ENCODE measurements around the gene TAS1R3. TPM values are rescaled to one million over a fixed set of nuclear protein-coding genes. Genes with fewer than 3 reads are reported as not detected.

TAS1R3 gene
- total RNA-seq (2.0 TPM), polyA plus RNA-seq (under 1 TPM in 2 of 4 donors, not detected in 2; 0.06 to 0.11 TPM)

DNA sequence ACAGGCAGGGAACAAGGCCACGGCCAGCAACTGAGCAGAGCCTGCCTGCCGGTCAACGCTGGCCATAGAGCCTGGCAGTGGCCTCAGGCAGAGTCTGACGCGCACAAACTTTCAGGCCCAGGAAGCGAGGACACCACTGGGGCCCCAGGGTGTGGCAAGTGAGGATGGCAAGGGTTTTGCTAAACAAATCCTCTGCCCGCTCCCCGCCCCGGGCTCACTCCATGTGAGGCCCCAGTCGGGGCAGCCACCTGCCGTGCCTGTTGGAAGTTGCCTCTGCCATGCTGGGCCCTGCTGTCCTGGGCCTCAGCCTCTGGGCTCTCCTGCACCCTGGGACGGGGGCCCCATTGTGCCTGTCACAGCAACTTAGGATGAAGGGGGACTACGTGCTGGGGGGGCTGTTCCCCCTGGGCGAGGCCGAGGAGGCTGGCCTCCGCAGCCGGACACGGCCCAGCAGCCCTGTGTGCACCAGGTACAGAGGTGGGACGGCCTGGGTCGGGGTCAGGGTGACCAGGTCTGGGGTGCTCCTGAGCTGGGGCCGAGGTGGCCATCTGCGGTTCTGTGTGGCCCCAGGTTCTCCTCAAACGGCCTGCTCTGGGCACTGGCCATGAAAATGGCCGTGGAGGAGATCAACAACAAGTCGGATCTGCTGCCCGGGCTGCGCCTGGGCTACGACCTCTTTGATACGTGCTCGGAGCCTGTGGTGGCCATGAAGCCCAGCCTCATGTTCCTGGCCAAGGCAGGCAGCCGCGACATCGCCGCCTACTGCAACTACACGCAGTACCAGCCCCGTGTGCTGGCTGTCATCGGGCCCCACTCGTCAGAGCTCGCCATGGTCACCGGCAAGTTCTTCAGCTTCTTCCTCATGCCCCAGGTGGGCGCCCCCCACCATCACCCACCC is at the start of gene TAS1R3:
TAS1R3 (plus strand) TSS at position 213 of the 898 bp plus-strand sequence; CDS start at position 279, 66 bp downstream.
- Histone ChIP-seq H3K9me3 (ENCODE audit: control insufficient read depth in 2 of 2, low read length in 2 of 2) (no peaks in the 10 kb centered on the region), H3K36me3 (ENCODE audit: control insufficient read depth, insufficient read depth, low read length) (no peaks in the 10 kb centered on the region), H3K27ac (ENCODE audit: insufficient read depth, low read length, poor library complexity, severe bottlenecking) (no peak within 1 kb of the TSS), H3K4me1 (ENCODE audit: control insufficient read depth, insufficient read depth, low read length, poor library complexity, severe bottlenecking) (peaks cover 7% of the 10 kb centered on the region), H3K4me3 (ENCODE audit: low read depth, low read length) (no peak within 1 kb of the TSS), H3K27me3 (ENCODE audit: control insufficient read depth, insufficient read depth, low read length) (no peaks in the 10 kb centered on the region)
- peaks cover 0 to 11% (median 3%) of the 10 kb centered on the region in 4 donors for H3K4me1 Mint-ChIP-seq
- H3K36me3 Mint-ChIP-seq: no peaks in the 10 kb centered on the region
- H3K27me3 Mint-ChIP-seq: no peaks in the 10 kb centered on the region
- no peaks in the 10 kb centered on the region for H3K9me3 Mint-ChIP-seq
- no peak within 1 kb of the TSS for H3K4me3 Mint-ChIP-seq
- ATAC-seq (ENCODE audit: low read depth in 2 of 2) (no peak), DNase-seq (no peak)
- H3K27ac Mint-ChIP-seq: no peak within 1 kb of the TSS

DNA sequence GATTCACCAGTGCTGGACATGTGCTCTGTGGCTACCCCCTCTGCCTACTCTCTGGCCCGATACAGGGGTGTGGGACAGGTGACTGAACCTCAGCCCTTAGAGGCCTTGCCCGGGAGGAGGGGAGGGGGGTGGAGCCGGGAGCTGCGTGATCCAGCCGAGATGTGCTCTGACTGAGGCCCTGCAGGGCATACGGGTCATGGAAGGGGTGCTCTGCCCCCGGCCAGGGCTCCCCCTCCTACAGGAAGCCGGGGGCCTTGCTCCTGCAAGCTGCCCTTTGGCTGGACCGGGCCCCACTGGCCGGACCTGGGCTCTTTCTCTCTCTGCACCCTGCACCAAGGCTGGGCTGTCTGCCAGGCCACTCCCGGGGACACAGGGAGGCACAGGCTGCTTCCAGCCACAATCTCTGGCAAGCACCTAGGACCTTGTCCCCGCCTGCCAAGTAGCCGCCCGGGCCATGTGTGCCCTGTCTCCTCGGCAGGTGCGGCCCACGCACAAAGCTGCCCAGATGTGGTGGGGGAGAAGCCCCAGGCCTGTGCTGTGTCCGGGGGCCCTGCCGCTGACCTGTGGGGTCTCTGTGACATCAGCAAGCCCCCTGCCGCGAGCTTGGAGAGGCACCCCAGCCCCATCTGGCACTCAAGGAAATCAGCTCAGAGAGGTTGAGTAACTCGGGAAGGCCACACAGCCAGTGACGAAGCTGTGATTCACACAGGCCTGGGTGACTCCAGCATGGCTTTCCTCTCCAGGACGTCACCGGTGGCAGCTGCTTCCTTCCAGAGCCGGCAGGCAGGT is 49.4 kb upstream of the TAS1R3 start:
- ATAC-seq (ENCODE audit: low read depth in 2 of 2) (no peak), DNase-seq (no peak)
- no peaks in the 10 kb centered on the region for H3K36me3 Mint-ChIP-seq

DNA sequence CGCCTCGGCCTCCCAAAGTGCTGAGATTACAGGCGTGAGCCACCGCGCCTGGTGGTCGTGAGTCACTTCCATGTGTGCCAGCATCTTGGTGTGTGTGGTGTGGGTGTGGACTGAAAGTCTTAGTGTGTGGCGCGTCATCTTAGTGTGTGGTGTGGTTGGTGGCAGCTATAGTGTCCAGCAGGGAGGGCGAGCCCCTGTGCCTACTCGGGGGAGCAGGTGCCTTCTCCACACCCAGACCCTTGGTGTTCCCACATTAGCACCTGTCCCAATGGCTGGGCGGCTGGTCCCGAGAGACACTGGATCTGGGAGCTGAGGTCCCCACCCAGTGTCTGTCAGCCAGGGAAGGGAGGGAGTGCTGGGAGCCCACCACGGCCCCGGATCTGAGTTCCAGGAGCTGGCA is 48.1 kb upstream of the TAS1R3 start:
- no peaks in the 10 kb centered on the region for H3K36me3 ChIP-seq (ENCODE audit: control insufficient read depth, insufficient read depth, low read length)
- no peak overlapping the region for H3K4me3 ChIP-seq (ENCODE audit: low read depth, low read length)
- Mint-ChIP-seq H3K27ac (no peak overlapping the region), H3K27me3 (no peaks in the 10 kb centered on the region), H3K9me3 (peaks cover 0 to 2% (median 0%) of the 10 kb centered on the region in 7 donors), H3K4me3 (no peak overlapping the region), H3K4me1 (no peaks in the 10 kb centered on the region), H3K36me3 (no peaks in the 10 kb centered on the region)
- H3K4me1 ChIP-seq (ENCODE audit: control insufficient read depth, insufficient read depth, low read length, poor library complexity, severe bottlenecking): no peaks in the 10 kb centered on the region
- no peaks in the 10 kb centered on the region for H3K27me3 ChIP-seq (ENCODE audit: control insufficient read depth, insufficient read depth, low read length)
- no peak for ATAC-seq (ENCODE audit: low read depth in 2 of 2)
- DNase-seq: no peak
- H3K27ac ChIP-seq (ENCODE audit: insufficient read depth, low read length, poor library complexity, severe bottlenecking): no peak overlapping the region
- no peaks in the 10 kb centered on the region for H3K9me3 ChIP-seq (ENCODE audit: control insufficient read depth in 2 of 2, low read length in 2 of 2)

More for the DNA sequence above, 49.4 kb upstream of the TAS1R3 start:
- Histone ChIP-seq H3K27ac (ENCODE audit: insufficient read depth, low read length, poor library complexity, severe bottlenecking) (no peak overlapping the region), H3K4me3 (ENCODE audit: low read depth, low read length) (no peak overlapping the region), H3K9me3 (ENCODE audit: control insufficient read depth in 2 of 2, low read length in 2 of 2) (no peaks in the 10 kb centered on the region), H3K27me3 (ENCODE audit: control insufficient read depth, insufficient read depth, low read length) (no peaks in the 10 kb centered on the region), H3K4me1 (ENCODE audit: control insufficient read depth, insufficient read depth, low read length, poor library complexity, severe bottlenecking) (no peaks in the 10 kb centered on the region), H3K36me3 (ENCODE audit: control insufficient read depth, insufficient read depth, low read length) (no peaks in the 10 kb centered on the region)
- Mint-ChIP-seq H3K27ac (no peak overlapping the region), H3K9me3 (peaks cover 0 to 2% (median 0%) of the 10 kb centered on the region in 7 donors), H3K4me1 (no peaks in the 10 kb centered on the region), H3K27me3 (no peaks in the 10 kb centered on the region), H3K4me3 (no peak overlapping the region)

DNA sequence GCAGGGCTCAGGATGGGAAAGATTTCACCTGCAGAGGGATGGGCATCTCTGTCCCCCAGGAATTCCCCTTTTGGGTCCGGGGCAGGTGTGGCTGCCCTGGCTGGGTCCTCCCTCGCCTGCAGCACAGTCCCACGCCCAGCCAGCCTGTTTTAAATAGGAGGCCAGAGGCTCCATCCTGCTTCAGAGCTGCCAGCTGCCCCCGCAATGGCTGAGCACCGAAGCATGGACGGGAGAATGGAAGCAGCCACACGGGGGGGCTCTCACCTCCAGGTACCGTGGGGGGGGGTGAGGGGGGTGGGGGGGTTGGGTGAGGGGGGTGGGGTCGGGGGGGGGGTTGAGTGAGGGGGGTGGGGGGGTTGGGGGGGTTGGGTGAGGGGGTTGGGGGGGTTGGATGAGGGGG is 47.3 kb upstream of the TAS1R3 start:
- no peaks in the 10 kb centered on the region for H3K36me3 ChIP-seq (ENCODE audit: control insufficient read depth, insufficient read depth, low read length)
- Mint-ChIP-seq H3K36me3 (no peaks in the 10 kb centered on the region), H3K9me3 (peaks cover 0 to 2% (median 0%) of the 10 kb centered on the region in 7 donors), H3K4me3 (no peak overlapping the region), H3K4me1 (no peaks in the 10 kb centered on the region), H3K27ac (peak overlapping the region in 1 of 3 donors; percentile 20), H3K27me3 (no peaks in the 10 kb centered on the region)
- no peak for DNase-seq
- H3K27me3 ChIP-seq (ENCODE audit: control insufficient read depth, insufficient read depth, low read length): no peaks in the 10 kb centered on the region
- no peaks in the 10 kb centered on the region for H3K9me3 ChIP-seq (ENCODE audit: control insufficient read depth in 2 of 2, low read length in 2 of 2)
- H3K27ac ChIP-seq (ENCODE audit: insufficient read depth, low read length, poor library complexity, severe bottlenecking): no peak overlapping the region
- H3K4me1 ChIP-seq (ENCODE audit: control insufficient read depth, insufficient read depth, low read length, poor library complexity, severe bottlenecking): no peaks in the 10 kb centered on the region
- no peak overlapping the region for H3K4me3 ChIP-seq (ENCODE audit: low read depth, low read length)
- no peak for ATAC-seq (ENCODE audit: low read depth in 2 of 2)

DNA sequence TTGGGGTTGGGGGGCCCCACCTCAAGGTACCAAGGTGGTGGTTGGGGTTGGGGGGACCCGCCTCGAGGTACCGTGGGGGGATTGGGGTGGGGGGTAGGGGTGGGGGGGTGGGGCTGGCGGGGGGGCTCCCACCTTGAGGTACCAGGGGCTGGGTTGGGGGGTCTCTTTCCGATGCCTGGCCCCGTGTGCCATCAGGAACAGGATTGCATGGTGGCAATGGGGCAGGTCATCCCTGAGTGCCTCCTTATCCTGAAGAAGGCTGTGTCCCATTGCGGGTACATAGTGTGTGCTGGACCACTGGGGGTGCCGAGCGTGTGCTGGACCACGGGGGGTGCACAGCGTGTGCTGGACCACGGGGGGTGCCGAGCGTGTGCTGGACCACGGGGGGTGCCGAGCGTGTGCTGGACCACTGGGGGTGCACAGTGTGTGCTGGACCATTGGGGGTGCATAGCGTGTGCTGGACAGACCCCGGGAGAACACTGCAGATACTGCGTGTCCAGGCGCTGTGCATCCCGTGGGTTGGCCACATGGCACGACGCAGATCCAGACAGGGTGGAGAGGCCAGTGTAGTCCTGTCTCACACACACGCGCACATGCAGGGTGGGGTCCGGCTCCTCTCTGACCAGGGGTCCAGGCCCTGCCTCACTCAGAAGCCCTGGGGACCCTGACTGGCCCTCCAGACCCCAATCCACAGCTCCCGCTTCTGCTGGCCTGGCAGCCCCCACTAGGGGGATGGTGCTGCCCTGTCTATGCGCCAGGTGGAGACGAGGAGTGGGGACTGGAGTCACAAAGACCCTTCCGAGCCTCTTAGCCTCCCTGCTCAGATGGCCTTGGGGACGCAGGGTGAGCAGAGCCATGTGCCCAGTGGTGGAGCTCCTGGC is 46.6 kb upstream of the TAS1R3 start:
- Mint-ChIP-seq H3K4me1 (no peaks in the 10 kb centered on the region), H3K27ac (no peak overlapping the region), H3K36me3 (no peaks in the 10 kb centered on the region), H3K9me3 (peaks cover 0 to 2% (median 0%) of the 10 kb centered on the region in 7 donors), H3K4me3 (no peak overlapping the region), H3K27me3 (no peaks in the 10 kb centered on the region)
- DNase-seq (no peak), ATAC-seq (ENCODE audit: low read depth in 2 of 2) (no peak)
- Histone ChIP-seq H3K27ac (ENCODE audit: insufficient read depth, low read length, poor library complexity, severe bottlenecking) (no peak overlapping the region), H3K9me3 (ENCODE audit: control insufficient read depth in 2 of 2, low read length in 2 of 2) (no peaks in the 10 kb centered on the region), H3K27me3 (ENCODE audit: control insufficient read depth, insufficient read depth, low read length) (no peaks in the 10 kb centered on the region), H3K36me3 (ENCODE audit: control insufficient read depth, insufficient read depth, low read length) (no peaks in the 10 kb centered on the region), H3K4me3 (ENCODE audit: low read depth, low read length) (no peak overlapping the region), H3K4me1 (ENCODE audit: control insufficient read depth, insufficient read depth, low read length, poor library complexity, severe bottlenecking) (no peaks in the 10 kb centered on the region)

DNA sequence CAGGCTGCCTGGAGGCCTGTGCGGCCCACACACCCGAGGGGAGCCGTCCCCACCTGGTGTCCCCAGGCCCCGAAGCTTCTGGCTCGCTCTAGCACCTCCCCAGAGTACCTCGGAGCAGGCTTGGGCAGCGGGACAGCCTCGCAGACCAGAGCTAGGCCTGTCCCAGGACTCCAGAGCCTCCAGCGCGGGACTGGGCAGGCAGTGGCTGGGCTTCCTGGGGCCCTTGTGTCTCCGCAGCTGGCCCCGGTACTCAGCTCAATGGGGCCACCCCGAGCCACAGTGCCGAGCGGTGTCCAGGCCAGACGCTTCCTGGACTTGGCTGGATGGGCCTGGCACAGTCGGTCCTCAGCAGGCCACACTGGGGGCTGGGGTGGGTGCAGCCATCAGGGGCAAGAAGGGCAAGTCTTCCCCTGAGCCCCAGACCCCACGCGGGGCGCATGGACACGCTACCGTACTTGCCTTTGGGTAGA is 45.9 kb upstream of the TAS1R3 start:
- no peak overlapping the region for H3K27ac Mint-ChIP-seq
- no peaks in the 10 kb centered on the region for H3K36me3 Mint-ChIP-seq
- H3K9me3 Mint-ChIP-seq: peaks cover 0 to 2% (median 0%) of the 10 kb centered on the region in 7 donors
- Histone ChIP-seq H3K9me3 (ENCODE audit: control insufficient read depth in 2 of 2, low read length in 2 of 2) (no peaks in the 10 kb centered on the region), H3K27ac (ENCODE audit: insufficient read depth, low read length, poor library complexity, severe bottlenecking) (no peak overlapping the region), H3K27me3 (ENCODE audit: control insufficient read depth, insufficient read depth, low read length) (no peaks in the 10 kb centered on the region), H3K36me3 (ENCODE audit: control insufficient read depth, insufficient read depth, low read length) (no peaks in the 10 kb centered on the region), H3K4me3 (ENCODE audit: low read depth, low read length) (no peak overlapping the region), H3K4me1 (ENCODE audit: control insufficient read depth, insufficient read depth, low read length, poor library complexity, severe bottlenecking) (no peaks in the 10 kb centered on the region)
- H3K27me3 Mint-ChIP-seq: no peaks in the 10 kb centered on the region
- no peak overlapping the region for H3K4me3 Mint-ChIP-seq
- DNase-seq (no peak), ATAC-seq (ENCODE audit: low read depth in 2 of 2) (no peak)
- H3K4me1 Mint-ChIP-seq: no peaks in the 10 kb centered on the region
